Left hindlimb (tissue), 1 donor: ENCODE data around the gene HAL.

ENCODE experiments used
- DNase-seq: peaks from one replicate; pipeline ENCODE4 v3.0.0-alpha.2; 2018

The HAL gene

GRCh38 chr12:95996034-95996658 lies at the start of gene HAL:
Gene HAL, minus strand, starts transcription at chr12:95996344. Its CDS starts 434 bp downstream, at chr12:95995910.
- DNase-seq = no peak

- no peak for DNase-seq
Measured at GRCh38 chr12:96045566-96045965, 49.4 kb upstream of the HAL start.

- DNase-seq = no peak
Measured at GRCh38 chr12:96044943-96045290, 48.8 kb upstream of the HAL start.

GRCh38 chr12:96044017-96044942 lies 48.1 kb upstream of the HAL start:
- no peak for DNase-seq

- DNase-seq = no peak
Measured at GRCh38 chr12:96041181-96041580, 45.0 kb upstream of the HAL start.

GRCh38 chr12:96040305-96041133 lies 44.4 kb upstream of the HAL start:
- no peak for DNase-seq

GRCh38 chr12:96039516-96039915 lies 43.4 kb upstream of the HAL start:
- no peak for DNase-seq

- no peak for DNase-seq
Measured at GRCh38 chr12:96036765-96037455, 40.8 kb upstream of the HAL start.

- DNase-seq = peak; percentile 98
Measured at GRCh38 chr12:96035283-96036236, 39.4 kb upstream of the HAL start, which contains the start of gene LTA4H. Gene LTA4H, minus strand, starts transcription at chr12:96035587. Its CDS starts 68 bp downstream, at chr12:96035519.

- no peak for DNase-seq
Measured at GRCh38 chr12:96034621-96035282, 38.6 kb upstream of the HAL start.

- DNase-seq = no peak
Measured at GRCh38 chr12:96033549-96034389, 37.6 kb upstream of the HAL start.

- no peak for DNase-seq
Measured at GRCh38 chr12:96029826-96030225, 33.7 kb upstream of the HAL start.

GRCh38 chr12:96028538-96028937 lies 32.4 kb upstream of the HAL start:
- no peak for DNase-seq

GRCh38 chr12:96026331-96026730 lies 30.2 kb upstream of the HAL start:
- no peak for DNase-seq

GRCh38 chr12:96025518-96025917 lies 29.4 kb upstream of the HAL start:
- DNase-seq = no peak

- no peak for DNase-seq
Measured at GRCh38 chr12:96020314-96021003, 24.3 kb upstream of the HAL start.

GRCh38 chr12:96015672-96016071 lies 19.5 kb upstream of the HAL start:
- no peak for DNase-seq

- DNase-seq = no peak
Measured at GRCh38 chr12:96014943-96015599, 18.9 kb upstream of the HAL start.

GRCh38 chr12:96007729-96008128 lies 11.6 kb upstream of the HAL start:
- no peak for DNase-seq
